ENCODE results near the gene MIPOL1.

- TF ChIP-seq GATA2 (IDR thresholded peaks at IDR 0.05; ENCODE audit: low read depth, low read length) (no peak), GATA3 (IDR thresholded peaks at IDR 0.05; ENCODE audit: low read depth, low read length) (no peak)
Observed at GRCh38 chr14:37340353-37340752, 142.6 kb downstream of the MIPOL1 start.
